HepG2 (cell line): ENCODE data around the gene COQ8B. TPM values are rescaled to one million over a fixed set of nuclear protein-coding genes. Genes with fewer than 3 reads are reported as not detected.

Source experiments
- RFX5 ChIP-seq: IDR thresholded peaks from 2 replicates; pipeline ENCODE4 v1.6.1; 2011; ENCODE audit warnings: low read depth, low read length, improper control_type of control experiment
- ZSCAN22 ChIP-seq: sonication (generic); formaldehyde crosslinking; IDR thresholded peaks from 2 replicates; pipeline ENCODE4 v1.4.0; 2020; ENCODE audit warnings: mild to moderate bottlenecking, missing genetic modification reagents
- polyA plus RNA-seq, 8 experiments: library from polyadenylated mRNA; depleted of rRNA in 3 of 8; stranded (reverse) in 7 of 8; unstranded in 1 of 8; fragments of >200 nt; fragmentation: Illumina TruSeq in 4 of 8; extraction: Trizol in 4 of 8; gene quantifications; 2 replicates each; pipeline versions ENCODE4 v1.2.1 to v1.2.3, GENCODE V29; 2011 to 2016; ENCODE audit warnings: low read depth in 4 of 8, missing spikeins in 1 of 8, mixed read lengths in 1 of 8; ENCODE audit not compliant: insufficient read depth in 1 of 8
- total RNA-seq, 5 experiments: library from RNA; depleted of rRNA; stranded (reverse); fragments of >200 nt; fragmentation: Illumina TruSeq; extraction: Trizol; gene quantifications; 2 replicates each; pipeline ENCODE4 v1.2.3, GENCODE V29; 2016; ENCODE audit warnings: low read depth in 1 of 5
- TF ChIP-seq, protein P1 (sequence below): sonication (generic); formaldehyde crosslinking; IDR thresholded peaks from 2 replicates; pipeline ENCODE4 v1.8.1; 2022; ENCODE audit warnings: mild to moderate bottlenecking, missing genetic modification reagents
- TF ChIP-seq, protein P2 (sequence below): sonication (generic); formaldehyde crosslinking; IDR thresholded peaks from 2 replicates; pipeline ENCODE4 v1.4.0; 2020; ENCODE audit warnings: missing genetic modification reagents
- TF ChIP-seq, protein P3 (sequence below): sonication (generic); formaldehyde crosslinking; IDR thresholded peaks from 2 replicates; pipeline ENCODE4 v1.5.0; 2020; ENCODE audit warnings: missing genetic modification reagents
- TF ChIP-seq, protein P4 (sequence below): IDR thresholded peaks from 2 replicates; pipeline ENCODE4 v1.6.1; 2016; ENCODE audit warnings: low read depth, control low read depth

COQ8B gene
- total and polyA plus RNA-seq, 2 of the 13 experiments (the other 11 are each of a cell fraction or from before 2014, with no cell fraction given) = 12.3 to 17.2 TPM

DNA sequence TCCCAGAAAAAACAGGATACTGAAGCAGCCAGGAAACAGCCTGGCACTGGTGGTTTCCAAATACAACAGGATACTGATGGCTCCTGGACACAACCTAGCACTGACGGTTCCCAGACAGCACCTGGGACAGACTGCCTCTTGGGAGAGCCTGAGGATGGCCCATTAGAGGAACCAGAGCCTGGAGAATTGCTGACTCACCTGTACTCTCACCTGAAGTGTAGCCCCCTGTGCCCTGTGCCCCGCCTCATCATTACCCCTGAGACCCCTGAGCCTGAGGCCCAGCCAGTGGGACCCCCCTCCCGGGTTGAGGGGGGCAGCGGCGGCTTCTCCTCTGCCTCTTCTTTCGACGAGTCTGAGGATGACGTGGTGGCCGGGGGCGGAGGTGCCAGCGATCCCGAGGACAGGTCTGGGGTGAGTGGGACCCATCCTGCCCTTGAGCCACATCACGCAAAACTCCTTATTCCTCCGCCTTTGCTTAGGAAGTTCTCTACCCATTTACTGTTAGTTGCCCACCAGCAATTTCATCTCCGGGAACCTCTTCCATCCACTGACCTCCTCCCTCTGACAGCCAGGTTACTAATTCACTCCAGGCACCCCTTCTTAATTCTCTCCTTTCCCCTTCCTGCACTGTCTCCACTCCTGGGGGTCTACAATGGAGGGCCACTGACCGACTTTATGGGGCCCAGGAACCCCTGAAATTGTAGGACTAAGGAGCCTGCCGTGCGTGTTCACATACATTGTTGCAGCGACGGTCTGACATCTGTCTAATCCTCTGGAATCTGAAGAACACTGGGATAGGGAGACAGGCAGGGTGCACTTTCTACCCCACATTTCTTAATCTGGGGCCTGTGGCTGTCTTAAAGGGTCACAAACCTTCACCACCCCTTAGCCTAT, 1.4 kb upstream of the COQ8B start (continued):
- TF ChIP-seq, protein P1, sequence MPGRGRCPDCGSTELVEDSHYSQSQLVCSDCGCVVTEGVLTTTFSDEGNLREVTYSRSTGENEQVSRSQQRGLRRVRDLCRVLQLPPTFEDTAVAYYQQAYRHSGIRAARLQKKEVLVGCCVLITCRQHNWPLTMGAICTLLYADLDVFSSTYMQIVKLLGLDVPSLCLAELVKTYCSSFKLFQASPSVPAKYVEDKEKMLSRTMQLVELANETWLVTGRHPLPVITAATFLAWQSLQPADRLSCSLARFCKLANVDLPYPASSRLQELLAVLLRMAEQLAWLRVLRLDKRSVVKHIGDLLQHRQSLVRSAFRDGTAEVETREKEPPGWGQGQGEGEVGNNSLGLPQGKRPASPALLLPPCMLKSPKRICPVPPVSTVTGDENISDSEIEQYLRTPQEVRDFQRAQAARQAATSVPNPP = no peak
- TF ChIP-seq, protein P2, sequence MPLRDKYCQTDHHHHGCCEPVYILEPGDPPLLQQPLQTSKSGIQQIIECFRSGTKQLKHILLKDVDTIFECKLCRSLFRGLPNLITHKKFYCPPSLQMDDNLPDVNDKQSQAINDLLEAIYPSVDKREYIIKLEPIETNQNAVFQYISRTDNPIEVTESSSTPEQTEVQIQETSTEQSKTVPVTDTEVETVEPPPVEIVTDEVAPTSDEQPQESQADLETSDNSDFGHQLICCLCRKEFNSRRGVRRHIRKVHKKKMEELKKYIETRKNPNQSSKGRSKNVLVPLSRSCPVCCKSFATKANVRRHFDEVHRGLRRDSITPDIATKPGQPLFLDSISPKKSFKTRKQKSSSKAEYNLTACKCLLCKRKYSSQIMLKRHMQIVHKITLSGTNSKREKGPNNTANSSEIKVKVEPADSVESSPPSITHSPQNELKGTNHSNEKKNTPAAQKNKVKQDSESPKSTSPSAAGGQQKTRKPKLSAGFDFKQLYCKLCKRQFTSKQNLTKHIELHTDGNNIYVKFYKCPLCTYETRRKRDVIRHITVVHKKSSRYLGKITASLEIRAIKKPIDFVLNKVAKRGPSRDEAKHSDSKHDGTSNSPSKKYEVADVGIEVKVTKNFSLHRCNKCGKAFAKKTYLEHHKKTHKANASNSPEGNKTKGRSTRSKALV (CRISPR knock-in tag) = 0 out of 2 replicates have a peak, but pooled peaks have one; percentile 20
- TF ChIP-seq ZSCAN22 = peak; percentile 96
- TF ChIP-seq, protein P3, sequence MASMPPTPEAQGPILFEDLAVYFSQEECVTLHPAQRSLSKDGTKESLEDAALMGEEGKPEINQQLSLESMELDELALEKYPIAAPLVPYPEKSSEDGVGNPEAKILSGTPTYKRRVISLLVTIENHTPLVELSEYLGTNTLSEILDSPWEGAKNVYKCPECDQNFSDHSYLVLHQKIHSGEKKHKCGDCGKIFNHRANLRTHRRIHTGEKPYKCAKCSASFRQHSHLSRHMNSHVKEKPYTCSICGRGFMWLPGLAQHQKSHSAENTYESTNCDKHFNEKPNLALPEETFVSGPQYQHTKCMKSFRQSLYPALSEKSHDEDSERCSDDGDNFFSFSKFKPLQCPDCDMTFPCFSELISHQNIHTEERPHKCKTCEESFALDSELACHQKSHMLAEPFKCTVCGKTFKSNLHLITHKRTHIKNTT (CRISPR knock-in tag) = no peak
- TF ChIP-seq, protein P4, sequence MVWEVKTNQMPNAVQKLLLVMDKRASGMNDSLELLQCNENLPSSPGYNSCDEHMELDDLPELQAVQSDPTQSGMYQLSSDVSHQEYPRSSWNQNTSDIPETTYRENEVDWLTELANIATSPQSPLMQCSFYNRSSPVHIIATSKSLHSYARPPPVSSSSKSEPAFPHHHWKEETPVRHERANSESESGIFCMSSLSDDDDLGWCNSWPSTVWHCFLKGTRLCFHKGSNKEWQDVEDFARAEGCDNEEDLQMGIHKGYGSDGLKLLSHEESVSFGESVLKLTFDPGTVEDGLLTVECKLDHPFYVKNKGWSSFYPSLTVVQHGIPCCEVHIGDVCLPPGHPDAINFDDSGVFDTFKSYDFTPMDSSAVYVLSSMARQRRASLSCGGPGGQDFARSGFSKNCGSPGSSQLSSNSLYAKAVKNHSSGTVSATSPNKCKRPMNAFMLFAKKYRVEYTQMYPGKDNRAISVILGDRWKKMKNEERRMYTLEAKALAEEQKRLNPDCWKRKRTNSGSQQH = no peak
- no peak for TF ChIP-seq RFX5
